DND-41 (cell line): ENCODE data around the gene ACTN1.

Source experiments
- EZH2 ChIP-seq: IDR thresholded peaks from 3 replicates; pipeline ENCODE4 v1.6.1; 2012; ENCODE audit warnings: borderline replicate concordance, low read depth, mild to moderate bottlenecking, moderate library complexity, low read length, inconsistent platforms; ENCODE audit not compliant: severe bottlenecking
- TF ChIP-seq, protein P1 (sequence below): IDR thresholded peaks from 2 replicates; pipeline ENCODE4 v1.5.1; 2012; ENCODE audit warnings: borderline replicate concordance, low read length, moderate library complexity, mild to moderate bottlenecking; ENCODE audit not compliant: poor library complexity, severe bottlenecking; ENCODE audit errors: extremely low read depth

DNA sequence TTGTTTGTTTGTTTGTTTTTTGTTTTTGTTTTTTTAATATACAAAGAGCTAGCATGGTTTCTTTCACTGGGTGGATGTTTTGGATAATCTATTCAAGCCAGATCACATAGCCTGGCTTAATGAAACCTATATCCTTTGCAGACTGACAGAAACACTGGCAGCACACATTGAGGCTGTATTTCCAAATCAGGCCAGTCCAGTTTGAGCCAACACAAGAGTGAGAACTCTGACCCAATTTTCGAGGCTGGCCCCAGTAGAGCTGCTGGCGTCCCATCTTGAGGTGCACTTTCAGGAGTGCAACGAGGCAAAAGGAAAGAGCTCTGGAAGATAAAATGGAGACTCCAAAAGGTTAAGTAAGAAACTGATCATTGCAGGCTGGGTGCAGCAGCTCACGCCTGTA lies 43.9 kb upstream of the ACTN1 start:
- TF ChIP-seq, protein P1, sequence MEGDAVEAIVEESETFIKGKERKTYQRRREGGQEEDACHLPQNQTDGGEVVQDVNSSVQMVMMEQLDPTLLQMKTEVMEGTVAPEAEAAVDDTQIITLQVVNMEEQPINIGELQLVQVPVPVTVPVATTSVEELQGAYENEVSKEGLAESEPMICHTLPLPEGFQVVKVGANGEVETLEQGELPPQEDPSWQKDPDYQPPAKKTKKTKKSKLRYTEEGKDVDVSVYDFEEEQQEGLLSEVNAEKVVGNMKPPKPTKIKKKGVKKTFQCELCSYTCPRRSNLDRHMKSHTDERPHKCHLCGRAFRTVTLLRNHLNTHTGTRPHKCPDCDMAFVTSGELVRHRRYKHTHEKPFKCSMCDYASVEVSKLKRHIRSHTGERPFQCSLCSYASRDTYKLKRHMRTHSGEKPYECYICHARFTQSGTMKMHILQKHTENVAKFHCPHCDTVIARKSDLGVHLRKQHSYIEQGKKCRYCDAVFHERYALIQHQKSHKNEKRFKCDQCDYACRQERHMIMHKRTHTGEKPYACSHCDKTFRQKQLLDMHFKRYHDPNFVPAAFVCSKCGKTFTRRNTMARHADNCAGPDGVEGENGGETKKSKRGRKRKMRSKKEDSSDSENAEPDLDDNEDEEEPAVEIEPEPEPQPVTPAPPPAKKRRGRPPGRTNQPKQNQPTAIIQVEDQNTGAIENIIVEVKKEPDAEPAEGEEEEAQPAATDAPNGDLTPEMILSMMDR, result no peak
- TF ChIP-seq EZH2, result no peak
